Brain microvascular endothelial cell (primary cell): ENCODE data around the gene CYSLTR2.

ENCODE experiments used
- DNase-seq: peaks from one replicate; pipeline ENCODE4 v3.0.0-alpha.2; 2020
- H3K27ac ChIP-seq: fragments of 250-450 bp; sonication (Bioruptor Pico); 2 replicates; pipeline ENCODE4 v1.5.1; 2020; ENCODE audit warnings: mild to moderate bottlenecking, moderate library complexity
- H3K27me3 ChIP-seq: fragments of 250-450 bp; sonication (Bioruptor Pico); replicated peaks from 2 replicates; pipeline ENCODE4 v1.5.1; 2020; ENCODE audit warnings: mild to moderate bottlenecking
- H3K36me3 ChIP-seq: fragments of 250-450 bp; sonication (Bioruptor Pico); replicated peaks from 2 replicates; pipeline ENCODE4 v1.5.1; 2020; ENCODE audit warnings: mild to moderate bottlenecking
- H3K4me3 ChIP-seq: 2 replicates; pipeline ENCODE4 v1.5.1; 2011; ENCODE audit warnings: low read depth, mild to moderate bottlenecking, control low read depth, low read length, moderate library complexity
- in situ Hi-C: cut with HindIII; loops from 2 replicates; pipeline ENCODE4 v1.10.0; 2017; ENCODE audit warnings: low sequenced_read_pairs, low pct_ligation_motif_present
- TF ChIP-seq, protein P1 (sequence below): IDR thresholded peaks from 2 replicates; pipeline ENCODE4 v1.5.1; 2011; ENCODE audit warnings: low read depth, mild to moderate bottlenecking, moderate library complexity, low read length, control low read depth, inconsistent platforms; ENCODE audit errors: missing control alignments

The CYSLTR2 gene

GRCh38 chr13:48637601-48638000 is 16.1 kb upstream of the CYSLTR2 start:
- Histone ChIP-seq H3K27me3 (no peaks in the 10 kb centered on the region), H3K36me3 (no peaks in the 10 kb centered on the region), H3K27ac (peak overlapping the region; percentile 39), H3K4me3 (no peak overlapping the region)
- DNase-seq = no peak
- TF ChIP-seq, protein P1, sequence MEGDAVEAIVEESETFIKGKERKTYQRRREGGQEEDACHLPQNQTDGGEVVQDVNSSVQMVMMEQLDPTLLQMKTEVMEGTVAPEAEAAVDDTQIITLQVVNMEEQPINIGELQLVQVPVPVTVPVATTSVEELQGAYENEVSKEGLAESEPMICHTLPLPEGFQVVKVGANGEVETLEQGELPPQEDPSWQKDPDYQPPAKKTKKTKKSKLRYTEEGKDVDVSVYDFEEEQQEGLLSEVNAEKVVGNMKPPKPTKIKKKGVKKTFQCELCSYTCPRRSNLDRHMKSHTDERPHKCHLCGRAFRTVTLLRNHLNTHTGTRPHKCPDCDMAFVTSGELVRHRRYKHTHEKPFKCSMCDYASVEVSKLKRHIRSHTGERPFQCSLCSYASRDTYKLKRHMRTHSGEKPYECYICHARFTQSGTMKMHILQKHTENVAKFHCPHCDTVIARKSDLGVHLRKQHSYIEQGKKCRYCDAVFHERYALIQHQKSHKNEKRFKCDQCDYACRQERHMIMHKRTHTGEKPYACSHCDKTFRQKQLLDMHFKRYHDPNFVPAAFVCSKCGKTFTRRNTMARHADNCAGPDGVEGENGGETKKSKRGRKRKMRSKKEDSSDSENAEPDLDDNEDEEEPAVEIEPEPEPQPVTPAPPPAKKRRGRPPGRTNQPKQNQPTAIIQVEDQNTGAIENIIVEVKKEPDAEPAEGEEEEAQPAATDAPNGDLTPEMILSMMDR = no peak
- in situ Hi-C loops = no loop called here

DNA sequence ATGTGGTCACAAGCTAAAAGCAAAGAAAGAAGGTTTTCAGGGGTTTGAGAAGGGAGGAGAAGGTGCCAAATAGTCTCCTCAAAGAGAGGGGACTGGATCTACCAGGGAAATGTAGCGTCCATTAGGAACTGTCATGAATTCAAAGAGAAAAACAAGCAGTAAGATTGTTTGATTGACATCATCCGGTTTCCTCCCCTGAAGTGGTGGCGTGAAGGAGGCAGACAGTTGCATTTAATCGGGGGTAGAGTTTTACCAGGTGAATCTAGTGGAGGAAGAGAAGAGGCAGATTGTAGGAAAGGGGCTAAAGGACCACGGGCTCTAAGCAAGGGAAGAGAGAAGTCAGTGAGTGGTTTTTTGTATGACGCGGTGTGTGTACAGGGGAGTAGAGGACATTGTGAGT is 13.0 kb upstream of the CYSLTR2 start:
- H3K36me3 ChIP-seq = no peaks in the 10 kb centered on the region
- no peak overlapping the region for H3K4me3 ChIP-seq
- H3K27me3 ChIP-seq = no peaks in the 10 kb centered on the region
- in situ Hi-C loops = no loop called here
- DNase-seq = no peak
- no peak overlapping the region for H3K27ac ChIP-seq
- TF ChIP-seq, protein P1 = no peak

DNA sequence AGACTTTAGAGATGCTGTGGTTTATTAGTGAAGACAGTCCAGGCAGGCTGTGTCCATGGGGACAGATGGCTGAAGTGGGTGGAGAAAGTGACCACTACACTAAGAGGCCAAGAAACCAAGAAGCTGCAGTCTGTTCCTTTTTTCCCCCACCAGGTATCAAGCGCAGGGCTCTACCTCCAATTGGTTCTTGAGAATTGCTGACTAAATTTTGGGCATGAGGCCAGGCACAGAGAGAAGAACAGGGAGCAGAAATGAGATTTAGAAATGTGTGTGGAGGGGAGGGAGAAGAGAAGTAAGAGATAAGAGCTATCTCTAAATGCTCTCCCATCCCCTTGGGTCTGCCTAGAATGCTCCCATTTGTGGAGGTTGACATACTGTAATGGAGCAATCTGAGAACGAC is 12.3 kb upstream of the CYSLTR2 start:
- no peaks in the 10 kb centered on the region for H3K27me3 ChIP-seq
- in situ Hi-C loops = no loop called here
- H3K27ac ChIP-seq = no peak overlapping the region
- TF ChIP-seq, protein P1 = no peak
- DNase-seq = no peak
- no peaks in the 10 kb centered on the region for H3K36me3 ChIP-seq
- no peak overlapping the region for H3K4me3 ChIP-seq

GRCh38 chr13:48642061-48642460 is 11.7 kb upstream of the CYSLTR2 start:
- DNase-seq = no peak
- no peak overlapping the region for H3K27ac ChIP-seq
- H3K4me3 ChIP-seq = no peak overlapping the region
- no peaks in the 10 kb centered on the region for H3K27me3 ChIP-seq
- H3K36me3 ChIP-seq = no peaks in the 10 kb centered on the region
- TF ChIP-seq, protein P1 = no peak
- in situ Hi-C loops = no loop called here

GRCh38 chr13:48643159-48643558 is 10.6 kb upstream of the CYSLTR2 start:
- no peaks in the 10 kb centered on the region for H3K27me3 ChIP-seq
- H3K27ac ChIP-seq = no peak overlapping the region
- TF ChIP-seq, protein P1 = peak; percentile 13
- no peak overlapping the region for H3K4me3 ChIP-seq
- in situ Hi-C loops = no loop called here
- no peak for DNase-seq
- no peaks in the 10 kb centered on the region for H3K36me3 ChIP-seq

GRCh38 chr13:48644141-48644540 is 9.6 kb upstream of the CYSLTR2 start:
- H3K27me3 ChIP-seq = no peaks in the 10 kb centered on the region
- TF ChIP-seq, protein P1 = no peak
- in situ Hi-C loops = no loop called here
- no peak overlapping the region for H3K4me3 ChIP-seq
- H3K27ac ChIP-seq = no peak overlapping the region
- no peak for DNase-seq
- no peaks in the 10 kb centered on the region for H3K36me3 ChIP-seq
